ENCODE data around the gene F12.

GRCh38 chr5:177412603-177413233, 3.4 kb upstream of the F12 start:
- TF ChIP-seq POLR2A (IDR thresholded peaks at IDR 0.05) (no peak), CTCF (IDR thresholded peaks at IDR 0.05) (no peak)

All from transverse colon (tissue), 3 donors.